DMS 273 (cell line): ENCODE data around the gene NMNAT2.
A peak's percentile ranks its signal among the peaks of the same experiment; 100 is the strongest.
"Not testable (repeated sequence)": the region's sequence is repeated elsewhere in the genome, so short reads cannot be mapped to it uniquely, and the experiment has no call there.

Experiments
- DNase-seq: peaks from one replicate; lab custom pipeline; 2025; ENCODE audit not compliant: unreplicated experiment; lab: John Stamatoyannopoulos, UW

The NMNAT2 gene

GRCh38 chr1:183417772-183418491, at the start of gene NMNAT2:
Gene NMNAT2, minus strand, starts transcription at chr1:183418380. Its CDS starts 113 bp downstream, at chr1:183418267.
- peak; percentile 74 for DNase-seq

GRCh38 chr1:183467687-183468086, 49.5 kb upstream of the NMNAT2 start:
- no peak for DNase-seq

- no peak for DNase-seq
Observed at GRCh38 chr1:183466781-183467180, 48.6 kb upstream of the NMNAT2 start.

GRCh38 chr1:183463566-183463965, 45.4 kb upstream of the NMNAT2 start:
- no peak for DNase-seq

- no peak for DNase-seq
Observed at GRCh38 chr1:183461350-183461749, 43.2 kb upstream of the NMNAT2 start.

- no peak for DNase-seq
Observed at GRCh38 chr1:183460596-183460995, 42.4 kb upstream of the NMNAT2 start.

GRCh38 chr1:183457449-183457848, 39.3 kb upstream of the NMNAT2 start:
- no peak for DNase-seq

GRCh38 chr1:183456826-183457225, 38.6 kb upstream of the NMNAT2 start:
- DNase-seq, result no peak

GRCh38 chr1:183454377-183454776, 36.2 kb upstream of the NMNAT2 start:
- no peak for DNase-seq

- no peak for DNase-seq
Observed at GRCh38 chr1:183450093-183450492, 31.9 kb upstream of the NMNAT2 start.

GRCh38 chr1:183449223-183449770, 31.1 kb upstream of the NMNAT2 start:
- DNase-seq, result no peak

- peak; percentile 25 for DNase-seq
Observed at GRCh38 chr1:183444243-183444642, 26.1 kb upstream of the NMNAT2 start.

- no peak for DNase-seq
Observed at GRCh38 chr1:183443466-183443865, 25.3 kb upstream of the NMNAT2 start.

- peak; percentile 63 for DNase-seq
Observed at GRCh38 chr1:183443011-183443410, 24.8 kb upstream of the NMNAT2 start.

GRCh38 chr1:183438060-183438459, 19.9 kb upstream of the NMNAT2 start:
- DNase-seq, result no peak

- DNase-seq, result no peak
Observed at GRCh38 chr1:183435497-183435896, 17.3 kb upstream of the NMNAT2 start.

- no peak for DNase-seq
Observed at GRCh38 chr1:183433703-183434102, 15.5 kb upstream of the NMNAT2 start.

GRCh38 chr1:183432548-183432875, 14.3 kb upstream of the NMNAT2 start:
- DNase-seq, result peak; percentile 46

- DNase-seq, result no peak
Observed at GRCh38 chr1:183431840-183432547, 13.8 kb upstream of the NMNAT2 start.

GRCh38 chr1:183427591-183427990, 9.4 kb upstream of the NMNAT2 start:
- DNase-seq, result not testable (repeated sequence)

GRCh38 chr1:183424691-183425090, 6.5 kb upstream of the NMNAT2 start:
- no peak for DNase-seq

GRCh38 chr1:183423541-183423940, 5.4 kb upstream of the NMNAT2 start:
- no peak for DNase-seq
